Keratinocyte (primary cell): ENCODE measurements around the gene ERICH6B. TPM values are rescaled to one million over a fixed set of nuclear protein-coding genes. Genes with fewer than 3 reads are reported as not detected.

Experiments used
- DNase-seq: peaks from one replicate; pipeline ENCODE4 v3.0.0-alpha.2; 2011; ENCODE audit warnings: low read depth, missing footprints, low spot score
- FAIRE-seq: peaks from 2 replicates; lab custom pipeline; 2011; peaks lifted over from hg19 to GRCh38; lab: Jason Lieb, UNC
- H2AFZ ChIP-seq: 2 replicates; pipeline ENCODE4 v1.6.0; 2012; ENCODE audit warnings: low read length, control low read depth, inconsistent platforms; ENCODE audit not compliant: control insufficient read depth
- H3K27ac ChIP-seq: 2 replicates; pipeline ENCODE4 v1.5.1; 2011; ENCODE audit warnings: low read length; ENCODE audit not compliant: control insufficient read depth, insufficient read depth
- H3K27me3 ChIP-seq: 3 replicates; pipeline ENCODE4 v1.6.0; 2011; ENCODE audit warnings: low read length; ENCODE audit not compliant: control insufficient read depth, insufficient read depth; ENCODE audit errors: extremely low read depth
- H3K36me3 ChIP-seq, 2 experiments: 2 replicates in 1 of 2; 3 replicates in 1 of 2; pipeline ENCODE4 v1.5.1; 2011; ENCODE audit warnings: low read length in 2 of 2, mild to moderate bottlenecking in 1 of 2; ENCODE audit not compliant: control insufficient read depth in 2 of 2, insufficient read depth in 2 of 2; ENCODE audit errors: extremely low read depth in 1 of 2
- H3K4me1 ChIP-seq: 3 replicates; pipeline ENCODE4 v1.5.1; 2011; ENCODE audit warnings: low read length; ENCODE audit not compliant: control insufficient read depth, insufficient read depth; ENCODE audit errors: extremely low read depth
- H3K4me2 ChIP-seq: 3 replicates; pipeline ENCODE4 v1.6.0; 2011; ENCODE audit warnings: low read depth, low read length; ENCODE audit not compliant: control insufficient read depth, insufficient read depth; ENCODE audit errors: extremely low read depth
- H3K4me3 ChIP-seq, 3 experiments: fragments of 200-600 bp in 1 of 3; sonication (generic) in 1 of 3; 2 replicates in 2 of 3; 3 replicates in 1 of 3; pipeline ENCODE4 v1.5.1; 2011 to 2016; ENCODE audit warnings: low read length in 3 of 3, mild to moderate bottlenecking in 3 of 3, control low read depth in 2 of 3, inconsistent platforms in 1 of 3, low read depth in 1 of 3, mixed read lengths in 1 of 3, mixed run types in 1 of 3, moderate library complexity in 1 of 3; ENCODE audit not compliant: control insufficient read depth in 2 of 3, insufficient read depth in 2 of 3; ENCODE audit errors: extremely low read depth in 1 of 3
- H3K79me2 ChIP-seq: 2 replicates; pipeline ENCODE4 v1.6.0; 2012; ENCODE audit warnings: low read length; ENCODE audit not compliant: control insufficient read depth, insufficient read depth
- H3K9ac ChIP-seq: 3 replicates; pipeline ENCODE4 v1.6.0; 2011; ENCODE audit warnings: low read length; ENCODE audit not compliant: control insufficient read depth, insufficient read depth; ENCODE audit errors: extremely low read depth
- H3K9me1 ChIP-seq: 3 replicates; pipeline ENCODE4 v1.6.0; 2011; ENCODE audit warnings: low read length; ENCODE audit not compliant: control insufficient read depth, insufficient read depth; ENCODE audit errors: extremely low read depth
- H3K9me3 ChIP-seq: 2 replicates; pipeline ENCODE4 v1.5.1; 2012; ENCODE audit warnings: low read depth, low read length; ENCODE audit not compliant: control insufficient read depth
- H4K20me1 ChIP-seq: 3 replicates; pipeline ENCODE4 v1.6.0; 2011; ENCODE audit warnings: low read length; ENCODE audit not compliant: control insufficient read depth, insufficient read depth; ENCODE audit errors: extremely low read depth
- EZH2 ChIP-seq: IDR thresholded peaks from one replicate; pipeline ENCODE4 v1.6.1; 2012; ENCODE audit warnings: inconsistent platforms, mild to moderate bottlenecking, low read length, moderate library complexity
- dilution Hi-C: fragments of 300-500 bp; cut with MboI; formaldehyde crosslinking; loops from one replicate; pipeline ENCODE4 v1.7.0; 2020; ENCODE audit warnings: low sequenced_read_pairs; ENCODE audit not compliant: extremely low pct_ligation_motif_present
- polyA plus RNA-seq, 5 experiments: library from polyadenylated mRNA; depleted of rRNA in 3 of 5; stranded (reverse) in 3 of 5; stranded (forward) in 1 of 5; unstranded in 1 of 5; fragments of >200 nt; gene quantifications; 1 replicate in 1 of 5; 2 replicates in 3 of 5; 3 replicates in 1 of 5; pipeline versions ENCODE4 v1.2.1 to v1.2.3, GENCODE V29; 2011 to 2012; ENCODE audit warnings: missing spikeins in 2 of 5, low read depth in 1 of 5, low replicate concordance in 1 of 5
- TF ChIP-seq, protein P1 (sequence below), 3 experiments: IDR thresholded peaks in 1 of 3; conservative IDR thresholded peaks in 1 of 3; optimal IDR thresholded peaks in 1 of 3; 2 replicates in 2 of 3; 3 replicates in 1 of 3; pipeline versions ENCODE3 to v1.5.1; 2011; ENCODE audit warnings: low read length in 3 of 3, mild to moderate bottlenecking in 3 of 3, moderate library complexity in 2 of 3, control low read depth in 1 of 3, inconsistent platforms in 1 of 3; ENCODE audit not compliant: insufficient read depth in 2 of 3; ENCODE audit errors: extremely low read depth in 1 of 3

ERICH6B gene
- polyA plus RNA-seq, 1 donor (not counting 4 experiments of a cell fraction or from before 2014, with no cell fraction given) = not detected

DNA sequence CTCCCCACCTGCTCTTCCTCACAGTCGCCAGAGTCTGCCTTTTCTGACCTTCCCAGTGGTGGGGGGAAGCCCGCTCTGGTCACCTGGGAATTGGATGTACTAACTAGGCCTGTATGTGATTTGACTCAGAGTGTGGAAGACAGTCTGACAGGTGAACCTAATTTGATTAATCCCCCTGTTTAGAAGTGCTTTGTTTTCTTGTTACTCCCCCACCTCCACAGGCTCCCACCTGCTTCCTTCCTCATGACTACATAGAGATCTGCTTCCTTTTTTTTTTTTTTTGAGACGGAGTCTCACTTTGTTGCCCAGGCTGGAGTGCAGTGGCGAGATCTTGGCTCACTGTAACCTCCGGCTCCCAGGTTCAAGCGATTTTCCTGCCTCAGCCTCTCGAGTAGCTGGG is 106.8 kb downstream of the ERICH6B start:
- Histone ChIP-seq H4K20me1 (no peaks in the 10 kb centered on the region), H3K9me3 (no peaks in the 10 kb centered on the region), H3K36me3 (peaks cover 24 to 43% of the 10 kb centered on the region in 2 experiments)

DNA sequence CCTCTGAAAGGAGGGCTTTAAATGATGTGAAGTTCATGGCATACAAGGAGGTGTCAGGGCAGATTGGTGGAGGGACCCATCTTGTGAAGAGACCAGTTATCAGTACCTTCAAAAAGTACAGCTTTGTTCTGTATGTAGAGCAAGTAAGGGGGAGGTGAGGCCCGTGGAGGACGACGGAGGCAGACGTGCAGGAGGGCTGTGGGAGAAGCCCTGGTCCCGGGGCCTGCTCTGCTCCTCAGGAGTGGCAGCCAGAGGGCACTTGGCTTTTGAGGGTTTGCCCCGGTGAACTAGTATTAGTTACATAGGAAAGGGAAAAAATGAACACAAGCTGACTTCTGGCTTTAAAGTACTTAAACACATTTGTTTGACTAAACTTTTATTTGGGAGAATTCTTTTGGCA is 108.7 kb downstream of the ERICH6B start:
- Histone ChIP-seq H3K9me1 (peaks cover 3% of the 10 kb centered on the region), H3K9me3 (no peaks in the 10 kb centered on the region), H3K4me2 (no peak overlapping the region), H2AFZ (no peak overlapping the region), H3K36me3 (peaks cover 27 to 53% of the 10 kb centered on the region in 2 experiments), H3K4me3 (no peak overlapping the region), H3K4me1 (peaks cover 5% of the 10 kb centered on the region), H3K9ac (no peak overlapping the region), H3K27ac (no peak overlapping the region), H4K20me1 (no peaks in the 10 kb centered on the region), H3K79me2 (peaks cover 17% of the 10 kb centered on the region), H3K27me3 (no peaks in the 10 kb centered on the region)
- no peak for FAIRE-seq
- TF ChIP-seq, protein P1, sequence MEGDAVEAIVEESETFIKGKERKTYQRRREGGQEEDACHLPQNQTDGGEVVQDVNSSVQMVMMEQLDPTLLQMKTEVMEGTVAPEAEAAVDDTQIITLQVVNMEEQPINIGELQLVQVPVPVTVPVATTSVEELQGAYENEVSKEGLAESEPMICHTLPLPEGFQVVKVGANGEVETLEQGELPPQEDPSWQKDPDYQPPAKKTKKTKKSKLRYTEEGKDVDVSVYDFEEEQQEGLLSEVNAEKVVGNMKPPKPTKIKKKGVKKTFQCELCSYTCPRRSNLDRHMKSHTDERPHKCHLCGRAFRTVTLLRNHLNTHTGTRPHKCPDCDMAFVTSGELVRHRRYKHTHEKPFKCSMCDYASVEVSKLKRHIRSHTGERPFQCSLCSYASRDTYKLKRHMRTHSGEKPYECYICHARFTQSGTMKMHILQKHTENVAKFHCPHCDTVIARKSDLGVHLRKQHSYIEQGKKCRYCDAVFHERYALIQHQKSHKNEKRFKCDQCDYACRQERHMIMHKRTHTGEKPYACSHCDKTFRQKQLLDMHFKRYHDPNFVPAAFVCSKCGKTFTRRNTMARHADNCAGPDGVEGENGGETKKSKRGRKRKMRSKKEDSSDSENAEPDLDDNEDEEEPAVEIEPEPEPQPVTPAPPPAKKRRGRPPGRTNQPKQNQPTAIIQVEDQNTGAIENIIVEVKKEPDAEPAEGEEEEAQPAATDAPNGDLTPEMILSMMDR (optimal IDR thresholded peaks at IDR 0.05 in 1 of 3, IDR thresholded peaks at IDR 0.05 in 1 of 3, conservative IDR thresholded peaks at IDR 0.05 in 1 of 3; ENCODE audit: extremely low read depth in 1 of 3, insufficient read depth in 2 of 3, low read length in 3 of 3) = no peak
- TF ChIP-seq EZH2 = no peak
- DNase-seq = no peak
- dilution Hi-C loops = no loop called here

More for the DNA sequence above, 106.8 kb downstream of the ERICH6B start:
- Histone ChIP-seq H3K27ac (no peak overlapping the region), H2AFZ (no peak overlapping the region), H3K4me2 (no peak overlapping the region), H3K79me2 (peaks cover 7% of the 10 kb centered on the region), H3K4me1 (peaks cover 16% of the 10 kb centered on the region), H3K9ac (no peak overlapping the region), H3K27me3 (no peaks in the 10 kb centered on the region), H3K4me3 (no peak overlapping the region), H3K9me1 (no peaks in the 10 kb centered on the region)
- DNase-seq (no peak), FAIRE-seq (no peak)
- dilution Hi-C loops = no loop called here
- TF ChIP-seq EZH2 = no peak
- TF ChIP-seq, protein P1 (optimal IDR thresholded peaks at IDR 0.05 in 1 of 3, IDR thresholded peaks at IDR 0.05 in 1 of 3, conservative IDR thresholded peaks at IDR 0.05 in 1 of 3; ENCODE audit: extremely low read depth in 1 of 3, insufficient read depth in 2 of 3, low read length in 3 of 3) = no peak
